ENCODE data around the gene TAF1L.

The TAF1L gene

GRCh38 chr9:32580631-32581300 lies 54.7 kb downstream of the TAF1L start:
- H3K4me3 ChIP-seq (ENCODE audit: low read depth, low read length), result no peak overlapping the region
- TF ChIP-seq CTCF (IDR thresholded peaks at IDR 0.05; ENCODE audit: control insufficient read depth, extremely low read depth, insufficient read depth), result no peak
- DNase-seq (ENCODE audit: low read depth), result no peak

GRCh38 chr9:32579706-32580331 lies 55.6 kb downstream of the TAF1L start:
- no peak for DNase-seq (ENCODE audit: low read depth)

More at GRCh38 chr9:32579706-32580331, 55.6 kb downstream of the TAF1L start:
- TF ChIP-seq CTCF (IDR thresholded peaks at IDR 0.05; ENCODE audit: control insufficient read depth, extremely low read depth, insufficient read depth), result peak; percentile 91
- no peak overlapping the region for H3K4me3 ChIP-seq (ENCODE audit: low read depth, low read length)
